Measurements from ENCODE around the gene MATN3.

DNA sequence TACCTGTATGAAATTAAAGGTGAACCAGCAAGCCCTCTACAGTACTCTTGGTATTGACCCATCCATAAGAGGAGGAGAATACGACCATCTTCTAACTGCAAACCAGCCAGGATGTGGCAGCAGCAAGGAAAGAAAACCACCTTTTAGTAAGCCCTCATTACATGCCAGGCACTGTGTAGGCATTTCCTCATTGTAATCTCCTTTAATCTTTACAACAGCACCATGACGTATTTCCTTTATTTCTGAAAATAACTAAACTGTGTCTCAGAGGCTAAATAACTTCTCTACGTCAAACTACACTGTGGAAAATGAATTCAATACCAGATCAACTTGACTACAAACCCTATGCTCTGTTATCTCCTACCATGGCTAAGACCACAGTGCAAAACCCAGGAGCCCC, 40.8 kb downstream of the MATN3 start:
- TF ChIP-seq POLR2A (IDR thresholded peaks at IDR 0.05) = no peak
- TF ChIP-seq, protein P1, sequence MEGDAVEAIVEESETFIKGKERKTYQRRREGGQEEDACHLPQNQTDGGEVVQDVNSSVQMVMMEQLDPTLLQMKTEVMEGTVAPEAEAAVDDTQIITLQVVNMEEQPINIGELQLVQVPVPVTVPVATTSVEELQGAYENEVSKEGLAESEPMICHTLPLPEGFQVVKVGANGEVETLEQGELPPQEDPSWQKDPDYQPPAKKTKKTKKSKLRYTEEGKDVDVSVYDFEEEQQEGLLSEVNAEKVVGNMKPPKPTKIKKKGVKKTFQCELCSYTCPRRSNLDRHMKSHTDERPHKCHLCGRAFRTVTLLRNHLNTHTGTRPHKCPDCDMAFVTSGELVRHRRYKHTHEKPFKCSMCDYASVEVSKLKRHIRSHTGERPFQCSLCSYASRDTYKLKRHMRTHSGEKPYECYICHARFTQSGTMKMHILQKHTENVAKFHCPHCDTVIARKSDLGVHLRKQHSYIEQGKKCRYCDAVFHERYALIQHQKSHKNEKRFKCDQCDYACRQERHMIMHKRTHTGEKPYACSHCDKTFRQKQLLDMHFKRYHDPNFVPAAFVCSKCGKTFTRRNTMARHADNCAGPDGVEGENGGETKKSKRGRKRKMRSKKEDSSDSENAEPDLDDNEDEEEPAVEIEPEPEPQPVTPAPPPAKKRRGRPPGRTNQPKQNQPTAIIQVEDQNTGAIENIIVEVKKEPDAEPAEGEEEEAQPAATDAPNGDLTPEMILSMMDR (IDR thresholded peaks at IDR 0.05) = no peak
